Calu3 (cell line): ENCODE measurements around the gene PHYKPL. TPM values are rescaled to one million over a fixed set of nuclear protein-coding genes. Genes with fewer than 3 reads are reported as not detected.

Experiments used
- BruUV-seq: library from RNA; stranded (reverse); fragments of 400-500 nt; replicated peaks from 2 replicates; lab custom pipeline; 2021; lab: Mats Ljungman, UMichigan
- CTCF ChIA-PET: fragments of 300-600 bp; sonication (Branson Sonifier 250); formaldehyde crosslinking; loops from one replicate; lab custom pipeline; 2022; ENCODE audit warnings: antibody characterized with exemption; lab: Charles Lee
- DNase-seq: peaks from one replicate; pipeline ENCODE4 v3.0.0; 2022
- H3K27ac Mint-ChIP-seq: one replicate; pipeline ENCODE4 v1.8.0; 2022; ENCODE audit warnings: mixed read lengths; ENCODE audit not compliant: unreplicated experiment
- H3K27me3 Mint-ChIP-seq: one replicate; pipeline ENCODE4 v1.8.0; 2022; ENCODE audit warnings: mixed read lengths; ENCODE audit not compliant: unreplicated experiment
- H3K36me3 Mint-ChIP-seq: one replicate; pipeline ENCODE4 v1.8.0; 2022; ENCODE audit warnings: mild to moderate bottlenecking, moderate library complexity, mixed read lengths; ENCODE audit not compliant: insufficient read depth, unreplicated experiment
- H3K4me1 Mint-ChIP-seq: one replicate; pipeline ENCODE4 v1.8.0; 2022; ENCODE audit warnings: mild to moderate bottlenecking, low read depth, mixed read lengths; ENCODE audit not compliant: unreplicated experiment
- H3K4me3 Mint-ChIP-seq: one replicate; pipeline ENCODE4 v1.8.0; 2022; ENCODE audit warnings: mild to moderate bottlenecking, low read depth, moderate library complexity, mixed read lengths; ENCODE audit not compliant: unreplicated experiment
- H3K9me3 Mint-ChIP-seq: one replicate; pipeline ENCODE4 v1.8.0; 2022; ENCODE audit warnings: low read depth, mixed read lengths; ENCODE audit not compliant: unreplicated experiment
- CTCF ChIP-seq: fragments of 200-600 bp; IDR thresholded peaks from one replicate; pipeline ENCODE4 v1.8.0; 2022; ENCODE audit warnings: antibody characterized with exemption; ENCODE audit not compliant: unreplicated experiment
- intact Hi-C: fragments of 100-400 bp; cut with micrococcal nuclease; formaldehyde crosslinking; loops from one replicate; pipeline ENCODE4 v1.10.0; 2022; ENCODE audit not compliant: unreplicated experiment
- total RNA-seq: library from RNA; stranded (reverse); gene quantifications from 2 replicates; pipeline ENCODE4 v1.2.3, GENCODE V29; 2022

The PHYKPL gene
- total RNA-seq, 1 experiment from 2014 or later = 96.7 TPM

- Mint-ChIP-seq H3K36me3 (no peaks in the 10 kb centered on the region), H3K4me1 (no peaks in the 10 kb centered on the region), H3K4me3 (no peak overlapping the region), H3K27ac (no peak overlapping the region), H3K9me3 (no peaks in the 10 kb centered on the region), H3K27me3 (peaks cover 17% of the 10 kb centered on the region)
- DNase-seq = no peak
- CTCF ChIA-PET = interaction anchor here (0.5 to 0.7 kb wide), 2 partner anchors 14 to 1663 kb away, joined by 3 to 6 read pairs; no protein-coding TSS in a partner anchor
- no peak for TF ChIP-seq CTCF
- intact Hi-C loops = no loop called here
- BruUV-seq = no TSS peak
Observed at GRCh38 chr5:178248750-178249149, 16.1 kb upstream of the PHYKPL start.

- DNase-seq = no peak
- Mint-ChIP-seq H3K27ac (no peak overlapping the region), H3K4me1 (no peaks in the 10 kb centered on the region), H3K9me3 (no peaks in the 10 kb centered on the region), H3K36me3 (no peaks in the 10 kb centered on the region), H3K27me3 (peaks cover 8% of the 10 kb centered on the region), H3K4me3 (no peak overlapping the region)
- no TSS peak for BruUV-seq
- intact Hi-C loops = no loop called here
- CTCF ChIA-PET = no interaction called here
- no peak for TF ChIP-seq CTCF
Observed at GRCh38 chr5:178247481-178248456, 15.2 kb upstream of the PHYKPL start.

GRCh38 chr5:178246624-178247279 lies 14.2 kb upstream of the PHYKPL start:
- DNase-seq = no peak
- Mint-ChIP-seq H3K9me3 (no peaks in the 10 kb centered on the region), H3K4me3 (no peak overlapping the region), H3K4me1 (no peaks in the 10 kb centered on the region), H3K36me3 (no peaks in the 10 kb centered on the region), H3K27ac (no peak overlapping the region), H3K27me3 (peaks cover 11% of the 10 kb centered on the region)
- intact Hi-C loops = no loop called here
- BruUV-seq = no TSS peak
- CTCF ChIA-PET = interaction anchor here (0.6 kb wide), 1 partner anchor 214 kb away, joined by 3 read pairs; no protein-coding TSS in a partner anchor
- TF ChIP-seq CTCF = no peak

- DNase-seq = no peak
- CTCF ChIA-PET = no interaction called here
- Mint-ChIP-seq H3K27me3 (peaks cover 12% of the 10 kb centered on the region), H3K27ac (no peak overlapping the region), H3K4me3 (no peak overlapping the region), H3K36me3 (no peaks in the 10 kb centered on the region), H3K9me3 (no peaks in the 10 kb centered on the region), H3K4me1 (no peaks in the 10 kb centered on the region)
- no TSS peak for BruUV-seq
- no peak for TF ChIP-seq CTCF
- intact Hi-C loops = no loop called here
Observed at GRCh38 chr5:178245389-178245788, 12.8 kb upstream of the PHYKPL start.
